HG02885 (cell line): Measurements from ENCODE around the gene MAPK6.
A peak's percentile ranks its signal among the peaks of the same experiment; 100 is the strongest.
"Not testable (repeated sequence)": the region's sequence is repeated elsewhere in the genome, so short reads cannot be mapped to it uniquely, and the experiment has no call there.

Source experiments
- ATAC-seq: cut with Tn5 transposase; IDR thresholded peaks from one replicate; pipeline ENCODE4 v1.9.1; 2021; ENCODE audit warnings: mild to moderate bottlenecking; ENCODE audit not compliant: unreplicated experiment, poor library complexity

Gene MAPK6

DNA sequence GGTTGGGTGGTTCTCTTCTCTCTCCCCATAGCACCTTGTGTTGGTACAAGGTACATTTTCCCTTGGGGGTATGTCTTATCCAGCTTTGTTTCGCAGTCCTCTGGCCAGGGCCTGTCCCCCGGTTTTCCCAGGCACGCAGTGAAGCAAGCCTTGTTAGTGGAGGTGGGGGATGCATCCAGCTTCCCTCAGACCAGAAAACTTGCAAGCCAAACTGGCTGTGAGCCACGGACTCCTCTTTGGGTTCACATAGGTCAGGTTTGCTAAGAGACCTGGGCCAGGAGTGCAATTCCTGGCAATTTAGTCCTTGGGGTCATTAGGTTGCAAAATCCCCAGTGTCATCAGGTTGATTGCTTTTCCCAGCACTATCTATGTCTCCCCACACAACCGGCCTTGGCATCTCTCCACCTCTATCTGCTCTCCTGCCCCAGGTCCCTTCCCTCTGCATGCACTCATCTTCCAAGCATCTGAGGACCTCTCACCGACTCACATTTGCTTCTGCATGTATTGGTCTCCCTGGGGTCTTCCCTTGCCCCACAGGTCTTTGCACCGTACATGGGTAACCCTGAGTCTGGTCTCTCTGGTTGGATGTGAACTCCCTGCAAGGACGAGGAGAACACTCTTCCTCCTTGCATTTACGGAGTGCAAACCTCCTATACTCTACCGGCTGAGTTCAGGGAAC is 59.3 kb downstream of the MAPK6 start:
- ATAC-seq: no peak

DNA sequence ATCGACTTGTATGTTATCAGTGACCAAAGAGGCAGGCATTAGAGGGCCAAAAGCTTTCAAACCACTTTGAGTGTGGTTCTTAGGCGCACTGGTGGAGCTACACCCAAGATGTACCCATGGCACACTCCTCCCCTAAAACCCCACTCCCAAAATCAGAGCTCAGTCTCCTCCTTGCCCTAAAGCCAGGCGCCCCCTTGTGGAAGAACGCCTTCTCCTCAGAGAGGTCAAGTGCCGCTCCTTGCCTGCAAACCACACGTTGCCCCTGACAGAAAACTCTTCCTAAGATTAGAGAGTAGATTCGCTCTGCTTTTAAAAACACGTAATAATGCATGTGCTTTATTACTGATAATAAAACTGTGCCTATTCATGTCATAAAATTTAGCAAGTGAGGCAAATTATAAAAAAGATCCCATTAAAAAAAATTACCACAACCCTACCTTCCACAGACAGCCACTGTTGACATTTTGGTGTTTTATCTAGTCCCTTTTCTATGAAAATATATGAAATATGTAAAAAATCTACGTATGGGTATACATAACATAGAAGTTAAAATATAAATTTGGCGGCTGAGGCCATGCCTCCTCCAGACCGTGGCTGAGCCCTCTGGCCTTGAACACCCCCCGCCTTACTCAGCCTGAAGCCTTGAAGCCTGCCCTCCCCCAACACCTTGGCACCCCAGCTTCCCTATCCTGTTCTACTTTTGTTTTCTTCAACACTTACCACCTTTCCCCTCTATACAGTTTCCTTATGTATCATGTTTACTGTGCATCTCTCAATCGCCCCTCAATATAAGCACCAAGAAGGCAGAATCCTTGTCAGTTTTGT is 60.1 kb downstream of the MAPK6 start:
- no peak for ATAC-seq

DNA sequence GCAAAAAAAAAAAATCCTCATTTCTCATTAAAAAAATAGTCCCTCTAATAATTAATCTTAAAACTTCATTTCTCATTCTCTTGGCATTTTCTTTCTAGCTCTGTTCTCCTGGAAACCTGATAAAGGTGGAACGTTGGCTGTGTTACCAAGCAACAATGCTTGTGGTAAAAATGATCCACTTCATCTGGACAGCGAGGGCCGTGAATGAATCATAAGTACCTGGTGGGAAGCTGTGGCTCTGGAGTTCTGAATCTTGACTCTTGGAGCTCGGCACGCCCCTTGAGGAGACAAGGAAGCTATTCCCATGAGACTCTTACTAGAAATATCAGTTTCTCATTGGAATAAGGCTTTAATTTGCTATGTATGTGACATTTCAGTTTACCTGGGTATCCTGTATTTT is 61.0 kb downstream of the MAPK6 start:
- no peak for ATAC-seq

DNA sequence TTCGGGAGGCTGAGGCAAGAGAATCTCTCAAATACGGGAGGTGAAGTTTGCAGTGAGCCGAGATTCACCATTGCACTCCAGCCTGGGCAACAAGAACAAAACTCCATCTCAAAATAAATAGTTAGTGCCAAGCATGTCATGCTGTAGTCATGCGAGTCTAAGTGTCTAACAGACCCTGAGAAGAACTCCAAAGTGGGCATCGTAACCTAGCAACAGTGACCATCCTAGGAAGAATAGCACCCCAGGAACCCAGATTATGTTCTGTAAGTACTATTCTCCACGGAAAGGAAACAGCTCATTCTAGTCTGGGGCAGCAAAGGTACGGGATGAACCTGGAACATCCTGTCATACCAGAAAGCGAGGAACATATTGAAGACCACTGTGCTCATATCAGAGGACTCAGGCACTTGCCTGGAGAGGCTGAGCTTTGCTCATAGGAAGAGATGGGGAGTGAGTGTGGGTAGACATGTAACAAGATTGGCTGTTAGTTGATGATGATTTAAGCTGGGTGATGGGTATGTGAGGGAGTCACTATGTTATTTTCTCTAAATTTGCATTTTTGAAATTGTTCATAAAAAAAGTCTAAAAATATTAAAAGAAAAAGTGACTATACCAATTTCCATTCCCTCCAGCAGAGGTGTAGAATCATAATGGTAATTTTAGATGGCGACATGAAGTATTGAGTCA is 61.8 kb downstream of the MAPK6 start:
- no peak for ATAC-seq

DNA sequence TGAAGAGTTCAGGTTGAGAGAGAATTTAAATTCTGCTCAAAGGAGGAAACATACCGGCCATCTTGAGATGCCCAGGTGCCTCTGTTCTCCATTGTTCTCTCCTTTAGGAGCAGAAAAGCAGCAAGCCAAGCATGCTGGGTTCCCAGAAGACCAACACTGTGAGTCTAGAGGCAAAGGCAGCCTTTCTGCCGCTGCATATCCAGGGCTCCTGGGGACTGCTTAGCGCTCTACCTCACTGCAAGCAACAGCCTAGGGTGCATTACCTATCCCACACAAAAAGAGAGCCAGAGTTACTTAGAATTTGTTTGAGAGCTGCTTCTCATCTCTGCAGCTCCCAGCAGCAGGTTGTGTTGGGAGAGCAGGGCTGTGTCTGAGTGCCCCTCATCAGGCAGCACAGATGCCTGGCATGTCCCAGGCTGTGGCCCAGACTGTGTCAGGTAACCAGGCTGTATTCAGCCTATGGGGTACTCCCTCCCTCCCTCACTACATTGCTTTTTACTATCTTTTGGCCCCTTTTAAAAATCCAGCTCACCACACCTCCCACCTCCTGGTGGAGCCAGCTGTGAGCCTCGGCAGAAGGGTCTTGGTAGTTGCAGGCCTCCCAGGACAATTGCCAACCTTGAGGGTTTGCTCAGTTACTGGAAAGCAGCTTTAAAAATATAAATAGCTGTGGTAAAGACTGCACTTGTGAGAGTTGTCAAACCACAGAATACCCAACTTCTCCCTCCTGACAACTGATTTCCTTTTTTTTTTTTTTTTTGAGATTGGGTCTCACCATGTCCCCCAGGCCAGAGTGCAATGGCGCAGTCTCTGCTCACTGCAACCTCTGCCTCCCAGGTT is 63.4 kb downstream of the MAPK6 start:
- peak; percentile 72 for ATAC-seq

DNA sequence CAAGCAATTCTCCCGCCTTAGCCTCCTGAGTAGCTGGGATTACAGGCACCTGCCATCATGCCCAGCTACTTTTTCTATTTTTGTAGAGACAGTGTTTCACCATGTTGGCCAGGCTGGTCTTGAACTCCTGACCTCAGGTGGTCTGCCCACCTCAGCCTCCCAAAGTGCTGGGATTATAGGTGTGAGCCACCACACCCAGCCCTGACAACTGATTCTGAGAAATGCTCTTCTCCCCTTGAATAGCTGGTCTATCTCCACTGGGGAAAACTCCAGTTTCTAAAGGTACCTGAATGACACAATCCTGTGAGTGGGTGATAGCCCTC is 64.0 kb downstream of the MAPK6 start:
- ATAC-seq: peak; percentile 28

DNA sequence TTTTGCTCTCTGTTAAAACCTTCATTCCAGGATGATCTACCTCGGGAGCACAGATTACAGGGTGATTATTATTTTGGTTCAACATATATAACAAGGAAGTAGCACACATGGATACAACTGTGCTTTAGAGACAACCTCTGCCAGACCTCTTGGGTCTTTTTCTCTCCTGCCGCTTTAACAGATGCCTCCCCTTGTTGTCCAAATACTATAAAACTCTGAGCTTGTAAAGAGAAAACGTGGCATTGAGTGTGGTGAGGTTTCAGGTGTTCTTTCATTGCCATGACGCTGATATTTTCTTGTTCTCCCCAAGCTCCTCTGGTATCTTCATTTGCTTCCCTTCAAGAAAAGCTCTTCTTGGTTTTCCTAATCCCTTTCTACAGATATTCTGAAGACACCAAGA is 64.6 kb downstream of the MAPK6 start:
- ATAC-seq: no peak

DNA sequence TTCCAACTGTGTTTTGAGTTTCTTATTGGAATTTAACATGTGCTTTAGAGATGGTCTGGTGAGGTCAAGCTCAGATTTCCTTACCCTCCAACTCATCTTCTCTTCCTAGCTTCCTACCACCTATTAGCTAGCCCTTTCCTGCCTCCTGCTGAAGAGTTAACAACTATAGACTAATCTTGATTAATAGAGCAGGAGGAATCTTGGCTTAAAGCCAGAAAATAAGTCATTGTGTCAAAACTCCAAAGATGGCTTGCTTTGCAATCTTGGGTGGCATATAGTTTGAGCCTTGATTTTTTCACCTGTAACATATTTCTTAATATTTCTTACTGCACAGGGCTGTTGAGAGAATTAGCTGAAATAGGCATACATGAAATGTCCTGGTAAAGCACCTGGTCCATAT is 66.3 kb downstream of the MAPK6 start:
- no peak for ATAC-seq

DNA sequence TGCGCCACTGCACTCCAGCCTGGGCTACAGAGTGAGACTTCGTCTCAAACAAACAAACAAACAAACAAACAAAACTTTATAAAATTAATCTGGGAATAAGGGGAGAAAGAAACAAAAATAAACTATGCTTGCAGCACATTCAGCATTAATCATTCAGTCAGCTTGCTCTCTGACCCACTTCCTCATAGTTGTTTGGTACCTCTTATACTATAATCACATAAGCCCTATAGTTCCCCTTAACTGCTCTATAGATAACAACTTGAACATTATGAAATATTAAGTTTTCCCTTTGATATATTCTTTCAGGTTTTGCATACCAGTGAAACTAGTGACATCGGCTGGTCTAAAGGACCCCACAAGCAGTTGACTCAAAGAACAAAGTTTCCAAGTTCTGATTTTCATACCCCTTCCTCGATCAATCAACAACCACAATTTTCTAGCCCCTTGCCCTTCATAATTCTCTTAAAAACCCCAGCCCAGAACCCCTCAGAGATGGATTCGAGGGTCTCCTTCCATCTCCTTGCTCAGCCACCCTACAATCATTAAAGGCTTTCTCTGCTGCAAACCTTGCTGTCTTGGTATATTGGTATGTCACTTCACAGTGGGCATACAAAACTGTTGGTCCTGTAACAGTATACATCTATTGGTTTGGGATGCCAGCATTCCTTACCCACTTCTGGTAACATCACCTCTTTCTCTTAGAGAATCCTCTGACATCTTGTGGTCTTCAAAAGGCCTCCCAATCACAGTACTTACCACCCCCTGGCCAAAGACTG is 67.2 kb downstream of the MAPK6 start:
- no peak for ATAC-seq

DNA sequence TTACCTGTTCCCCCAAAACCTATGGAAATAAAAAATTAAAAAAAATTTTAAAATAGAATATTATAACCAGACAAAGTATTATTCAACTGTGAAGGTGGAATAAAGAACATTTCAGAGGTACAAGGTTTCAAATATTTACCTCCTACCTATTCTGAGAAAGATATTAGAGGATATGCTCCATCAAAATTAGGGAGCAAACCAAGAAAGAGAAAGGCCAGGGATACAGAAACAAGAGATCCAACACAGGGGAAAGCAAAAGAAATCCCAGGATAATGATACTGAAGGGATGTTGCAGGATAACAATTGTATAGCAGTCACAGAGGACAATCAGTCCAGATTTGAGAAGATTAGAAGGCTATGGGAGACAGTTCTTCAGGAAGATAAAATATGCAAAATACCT is 71.2 kb downstream of the MAPK6 start:
- no peak for ATAC-seq

DNA sequence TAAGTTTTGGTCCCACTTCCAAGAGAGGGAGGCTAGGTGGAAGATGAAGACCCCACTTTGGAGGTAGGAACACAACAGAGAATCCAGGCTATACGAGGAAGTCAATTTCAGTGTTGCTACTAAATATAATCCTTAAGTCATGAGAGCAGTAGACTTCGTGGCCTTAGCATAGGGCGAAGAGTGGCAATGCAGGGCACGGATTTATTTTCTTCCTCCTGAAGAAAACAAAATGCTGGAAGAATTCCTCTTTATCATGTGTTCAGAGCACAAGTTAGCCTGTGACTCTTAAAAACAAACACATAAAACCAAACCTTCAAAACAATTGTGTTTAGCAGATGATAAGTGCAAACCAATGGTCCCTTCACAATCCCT is 74.1 kb downstream of the MAPK6 start:
- ATAC-seq: no peak

DNA sequence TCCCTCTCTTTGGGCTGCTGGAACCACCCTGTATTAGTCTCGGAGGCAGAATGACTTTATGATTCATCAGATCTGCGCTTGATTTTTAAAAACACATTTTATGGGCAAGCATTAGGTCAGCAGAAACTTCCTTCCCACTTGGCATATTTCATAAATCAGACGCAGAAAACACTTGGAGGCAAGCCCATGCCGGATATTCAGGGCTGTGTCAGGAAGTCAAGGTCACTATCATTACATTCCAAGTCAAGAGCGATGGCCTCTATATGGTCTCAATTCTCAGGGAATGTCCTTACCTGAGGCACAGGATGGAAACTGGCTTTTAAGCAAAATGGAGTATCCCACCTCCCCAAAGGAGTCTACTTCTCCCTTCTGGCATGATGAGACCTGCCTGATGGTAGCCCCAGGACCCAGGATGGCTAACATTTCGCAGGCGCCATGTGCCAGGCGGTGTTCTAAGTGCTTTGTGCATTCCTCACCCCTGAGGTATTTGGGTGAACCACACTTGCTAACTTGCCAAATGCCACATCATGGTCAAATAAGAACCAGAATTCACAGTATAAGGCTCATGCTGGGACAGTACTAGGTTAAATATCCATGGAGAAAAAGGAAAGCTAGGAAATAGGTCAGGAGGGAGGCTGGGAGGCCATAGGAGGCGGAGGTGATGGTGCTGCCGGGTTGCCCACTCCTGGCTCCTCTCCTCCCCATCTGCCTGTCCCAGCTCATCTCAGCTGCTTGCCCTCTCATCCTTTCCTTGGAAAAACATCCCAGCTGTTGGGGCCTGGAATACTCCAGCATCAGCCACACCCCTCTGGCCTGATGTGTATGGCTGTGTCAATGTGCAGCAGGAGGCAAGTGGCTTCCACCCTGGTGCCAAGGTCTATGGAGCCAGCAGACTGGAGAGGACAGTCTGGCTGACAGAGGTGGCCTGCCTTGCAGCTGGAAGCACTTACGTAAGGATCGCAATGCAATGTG is 74.8 kb downstream of the MAPK6 start:
- no peak for ATAC-seq

DNA sequence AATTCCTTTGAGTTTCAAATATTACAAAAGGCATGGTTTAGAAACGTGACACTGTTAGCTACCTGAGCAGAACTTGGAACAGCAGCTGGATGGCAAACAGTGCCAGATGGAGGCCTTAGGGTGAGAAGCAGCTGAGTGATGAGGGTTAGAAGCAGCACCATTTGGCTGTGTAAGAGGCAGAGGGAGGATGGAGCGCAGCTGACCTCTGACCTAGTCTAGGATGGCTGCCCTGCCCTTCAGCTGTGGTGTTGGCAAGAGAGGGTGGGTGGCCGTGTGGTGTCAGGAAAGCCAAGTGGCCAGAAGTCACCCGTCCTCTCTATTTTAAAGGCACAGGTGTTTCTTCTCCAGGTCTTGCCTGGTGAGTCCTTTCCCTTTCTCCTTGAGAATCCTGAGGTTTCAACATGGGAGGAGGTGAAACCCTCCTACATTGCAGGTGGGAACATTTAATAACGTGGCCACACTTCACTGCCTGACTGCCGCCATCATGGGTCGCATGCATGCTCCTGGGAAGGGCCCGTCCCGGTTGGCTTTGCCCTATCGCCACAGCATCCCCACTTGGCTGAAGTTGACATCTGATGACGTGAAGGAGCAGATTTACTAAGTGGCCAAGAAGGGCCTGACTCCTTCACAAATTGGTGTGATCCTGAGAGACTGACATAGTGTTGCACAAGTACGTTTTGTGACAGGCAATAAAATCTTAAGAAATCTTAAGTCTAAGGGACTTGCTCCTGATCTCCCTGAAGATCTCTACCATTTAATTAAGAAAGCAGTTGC is 76.0 kb downstream of the MAPK6 start:
- ATAC-seq: no peak

DNA sequence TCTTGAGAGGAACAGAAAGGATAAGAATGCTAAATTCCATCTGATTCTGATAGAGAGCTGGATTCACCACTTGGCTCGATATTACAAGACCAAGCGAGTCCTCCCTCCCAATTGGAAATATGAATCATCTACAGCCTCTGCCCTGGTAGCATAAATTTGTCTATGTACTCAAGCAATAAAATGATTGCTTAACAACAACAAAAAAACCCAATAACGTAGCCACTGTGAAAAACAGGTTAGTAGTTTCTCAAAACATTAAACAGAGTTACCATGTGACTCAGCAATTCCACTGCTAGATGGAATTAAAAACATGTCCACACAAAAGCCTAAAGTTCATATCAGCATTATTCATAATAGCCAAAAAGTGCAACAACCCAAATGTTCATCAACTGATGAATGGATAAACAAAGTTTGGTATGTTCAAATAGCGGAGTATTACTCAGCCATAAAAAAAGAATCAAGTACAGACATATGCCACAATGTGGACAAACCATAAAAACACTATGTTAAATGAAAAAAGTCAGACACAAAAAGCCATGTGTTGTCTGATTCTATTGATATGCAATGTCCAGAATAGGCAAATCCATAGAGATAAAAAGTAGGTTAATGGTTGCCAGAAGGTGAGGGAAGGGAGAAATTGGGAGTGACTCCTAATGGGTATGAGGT is 76.7 kb downstream of the MAPK6 start:
- ATAC-seq: no peak

DNA sequence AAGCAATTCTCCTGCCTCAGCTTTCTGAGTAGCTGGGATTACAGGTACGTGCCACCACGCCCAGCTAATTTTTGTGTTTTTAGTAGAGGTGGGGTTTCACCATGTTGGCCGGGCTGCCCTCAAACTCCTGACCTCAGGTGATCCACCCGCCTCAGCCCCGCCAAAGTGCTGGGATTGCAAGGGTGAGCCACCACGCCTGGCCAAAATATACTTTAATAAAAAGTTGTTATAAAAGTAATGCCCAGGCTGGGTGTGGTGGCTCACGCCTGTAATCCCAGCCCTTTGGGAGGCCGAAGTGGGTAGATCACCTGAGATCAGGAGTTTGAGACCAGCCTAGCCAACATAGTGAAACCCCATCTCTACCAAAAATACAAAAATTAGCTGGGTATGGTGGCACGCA is 77.5 kb downstream of the MAPK6 start:
- not testable (repeated sequence) for ATAC-seq

DNA sequence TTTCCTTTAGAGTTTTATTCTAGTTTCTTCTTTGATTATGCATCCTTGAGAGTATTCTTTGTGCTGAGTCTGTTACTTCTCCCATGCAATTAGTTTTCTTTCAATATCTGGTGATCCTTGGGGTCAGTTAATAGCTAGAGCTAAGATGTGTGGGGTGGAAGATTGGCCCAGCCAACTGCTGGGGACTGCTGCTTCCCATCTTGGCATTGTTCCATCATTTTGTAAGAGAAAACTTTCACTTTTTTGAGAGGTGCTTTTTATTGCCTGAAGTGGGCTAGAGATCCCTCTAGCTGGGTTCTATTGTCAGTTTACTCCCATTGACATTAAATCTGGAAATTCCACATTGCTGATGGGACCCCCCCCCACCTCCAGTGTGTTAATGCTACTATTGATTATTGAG is 78.2 kb downstream of the MAPK6 start:
- no peak for ATAC-seq

DNA sequence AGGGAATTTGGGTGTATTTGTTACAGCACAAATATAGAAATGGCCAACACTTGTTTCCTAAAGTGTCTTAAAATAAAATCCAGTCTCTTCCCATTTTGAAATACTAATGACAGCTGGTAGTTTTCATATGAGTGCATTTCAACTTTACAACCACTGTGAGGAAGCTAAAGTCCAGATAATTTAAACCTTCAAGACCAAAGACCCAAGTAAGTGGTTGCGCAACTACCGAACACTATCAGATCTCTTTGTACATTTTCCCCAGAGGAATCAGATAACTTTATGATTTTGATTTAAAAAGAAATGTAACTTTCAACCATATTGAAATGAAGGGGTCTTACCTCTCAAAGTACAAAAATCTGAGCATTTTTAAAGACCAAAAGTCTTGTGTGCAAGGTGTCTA is 79.3 kb downstream of the MAPK6 start:
- ATAC-seq: no peak
